AG04450 (cell line): ENCODE results near the gene DHX58. TPM values are rescaled to one million over a fixed set of nuclear protein-coding genes. Genes with fewer than 3 reads are reported as not detected.

Experiments used
- CTCF ChIA-PET: fragments of 300-600, 350-600 bp; formaldehyde crosslinking; extraction: SDS; loops from one replicate; lab custom pipeline; 2022; ENCODE audit warnings: antibody characterized with exemption, inconsistent platforms; lab: Charles Lee
- POLR2A ChIA-PET: fragments of 350-600 bp; formaldehyde crosslinking; extraction: SDS; loops from one replicate; lab custom pipeline; 2021; ENCODE audit warnings: antibody characterized with exemption, inconsistent platforms; lab: Yijun Ruan, JAX
- DNase-seq: peaks from one replicate; pipeline ENCODE4 v3.0.0-alpha.2; 2011; ENCODE audit warnings: low read depth, low spot score
- H3K27ac ChIP-seq: one replicate; pipeline ENCODE4 v1.5.1; 2012; ENCODE audit warnings: low read depth, low read length, control low read depth
- H3K27me3 ChIP-seq: one replicate; pipeline ENCODE4 v1.6.0; 2012; ENCODE audit warnings: low read length; ENCODE audit not compliant: control insufficient read depth, insufficient read depth
- H3K4me3 ChIP-seq: 2 replicates; pipeline ENCODE4 v1.5.1; 2011; ENCODE audit warnings: mild to moderate bottlenecking, low read depth, low read length, control low read depth
- H3K9me3 ChIP-seq: 2 replicates; pipeline ENCODE4 v1.5.1; 2012; ENCODE audit warnings: low read length; ENCODE audit not compliant: control insufficient read depth, insufficient read depth
- CTCF ChIP-seq: IDR thresholded peaks from 2 replicates; pipeline ENCODE4 v1.5.1; 2011; ENCODE audit warnings: low read depth, low read length, control low read depth, inconsistent platforms
- polyA plus RNA-seq: library from polyadenylated mRNA; depleted of rRNA; stranded (reverse); fragments of >200 nt; gene quantifications from 2 replicates; pipeline ENCODE4 v1.2.3, GENCODE V29; 2011

Gene DHX58
- polyA plus RNA-seq, 1 experiment = 2.0 TPM

DNA sequence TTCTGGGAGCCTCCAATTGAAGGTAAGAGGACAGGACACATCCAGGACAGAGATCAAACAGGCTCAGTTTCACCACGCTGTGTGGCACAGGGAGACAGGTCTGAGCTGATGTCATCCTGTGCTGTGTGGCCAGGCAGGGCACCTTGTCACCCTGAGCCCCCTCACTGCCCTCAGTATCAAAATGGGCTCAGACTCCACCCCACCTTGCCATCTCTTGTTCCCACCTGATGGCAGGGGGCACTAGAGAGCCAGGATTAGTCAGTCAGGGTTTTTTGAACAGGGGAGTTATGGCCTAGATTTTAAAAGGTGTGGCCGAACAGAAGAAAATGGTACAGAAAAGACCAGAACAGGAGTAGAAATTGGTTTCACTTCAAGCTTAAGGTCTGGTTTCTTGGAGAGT, 6.0 kb upstream of the DHX58 start:
- Histone ChIP-seq H3K27me3 (no peaks in the 10 kb centered on the region), H3K9me3 (no peaks in the 10 kb centered on the region; the same call in 1 of the 2 replicates), H3K4me3 (no peak overlapping the region), H3K27ac (no peak overlapping the region)
- CTCF ChIA-PET = interaction anchor here (0.7 to 3.3 kb wide), 6 partner anchors 53 to 156 kb away, joined by 3 to 19 read pairs (median 4); no protein-coding TSS in a partner anchor
- POLR2A ChIA-PET = interaction anchor here (0.7 kb wide), 1 partner anchor 249 kb away, joined by 15 read pairs; no protein-coding TSS in a partner anchor
- peak; percentile 51 for TF ChIP-seq CTCF
- no peak for DNase-seq

GRCh38 chr17:42118126-42118510, 5.6 kb upstream of the DHX58 start:
- Histone ChIP-seq H3K27ac (no peak overlapping the region), H3K27me3 (no peaks in the 10 kb centered on the region), H3K4me3 (no peak overlapping the region), H3K9me3 (no peaks in the 10 kb centered on the region; the same call in 1 of the 2 replicates)
- DNase-seq = no peak
- CTCF ChIA-PET = interaction anchor here (0.5 to 3.3 kb wide), 7 partner anchors 53 to 156 kb away, joined by 3 to 19 read pairs (median 4); no protein-coding TSS in a partner anchor
- no peak for TF ChIP-seq CTCF
- POLR2A ChIA-PET = interaction anchor here (0.7 kb wide), 1 partner anchor 249 kb away, joined by 15 read pairs; no protein-coding TSS in a partner anchor

GRCh38 chr17:42117397-42118125, 5.0 kb upstream of the DHX58 start:
- no peak for TF ChIP-seq CTCF
- no peak for DNase-seq
- no peak overlapping the region for H3K27ac ChIP-seq
- H3K4me3 ChIP-seq = no peak overlapping the region
- no peaks in the 10 kb centered on the region for H3K27me3 ChIP-seq
- no peaks in the 10 kb centered on the region; the same call in 1 of the 2 replicates for H3K9me3 ChIP-seq
- CTCF ChIA-PET = interaction anchor here (0.5 to 3.3 kb wide), 7 partner anchors 89 to 158 kb away, joined by 3 to 19 read pairs (median 4); no protein-coding TSS in a partner anchor
- POLR2A ChIA-PET = interaction anchor here (0.6 to 0.7 kb wide), 2 partner anchors 93 to 250 kb away, joined by 5 to 15 read pairs; no protein-coding TSS in a partner anchor

- ChIA-PET POLR2A (no interaction called here), CTCF (interaction anchor here (0.9 to 3.3 kb wide), 6 partner anchors 89 to 158 kb away, joined by 3 to 19 read pairs (median 6); partner anchors contain the start of gene CNP)
- no peak overlapping the region for H3K4me3 ChIP-seq
- H3K27ac ChIP-seq = no peak overlapping the region
- H3K9me3 ChIP-seq = no peaks in the 10 kb centered on the region
- H3K27me3 ChIP-seq = no peaks in the 10 kb centered on the region
- peak; percentile 90 for TF ChIP-seq CTCF
- peak; percentile 62 for DNase-seq
These were observed 4.3 kb upstream of the DHX58 start for GRCh38 chr17:42116705-42117396.
